ENCODE results near the gene KCNN4. TPM values are rescaled to one million over a fixed set of nuclear protein-coding genes. Genes with fewer than 3 reads are reported as not detected.

KCNN4 gene
- total and polyA plus RNA-seq, 2 of the 13 experiments (the other 11 are each of a cell fraction or from before 2014, with no cell fraction given), result 0.13 to 0.25 TPM

DNA sequence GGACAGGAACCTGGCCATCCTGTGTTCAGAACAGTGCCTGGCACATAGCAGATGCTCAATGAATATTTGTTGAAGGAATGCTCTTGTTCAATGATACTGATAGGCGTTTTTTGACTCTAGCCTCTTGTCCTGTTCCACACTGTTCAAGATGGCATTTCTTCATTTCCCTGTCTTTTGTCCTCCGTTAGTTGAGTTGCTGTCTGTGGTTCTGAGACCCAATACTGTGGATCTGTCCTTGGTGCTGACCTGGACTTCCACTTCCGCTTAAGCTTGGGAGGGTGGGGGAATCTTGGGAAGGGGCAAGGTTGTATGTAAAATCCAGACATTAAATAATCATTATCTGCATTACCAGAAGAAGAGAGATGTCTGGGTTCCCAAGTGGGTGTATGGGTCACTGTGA, 8.3 kb upstream of the KCNN4 start (continued):
- TF ChIP-seq YY1 (IDR thresholded peaks at IDR 0.05; ENCODE audit: insufficient read depth, insufficient replicate concordance, low read depth, low read length) (no peak), KLF16 (CRISPR knock-in tag; IDR thresholded peaks at IDR 0.05) (peak in 1 of 2 experiments; percentile 75; a peak in 1 of 4 replicates), ZNF235 (CRISPR knock-in tag; IDR thresholded peaks at IDR 0.05; ENCODE audit: borderline replicate concordance) (no peak), GABPA (IDR thresholded peaks at IDR 0.05; ENCODE audit: low read depth, low read length) (no peak), GABPA (CRISPR knock-in tag; IDR thresholded peaks at IDR 0.05; ENCODE audit: low read depth) (peak; percentile 31; the same call in 1 of the 2 replicates), EED (CRISPR knock-in tag; IDR thresholded peaks at IDR 0.05) (no peak), ZNF616 (CRISPR knock-in tag; IDR thresholded peaks at IDR 0.05; ENCODE audit: low read depth) (no peak), SIX4 (CRISPR knock-in tag; IDR thresholded peaks at IDR 0.05) (peak; percentile 42; the same call in 1 of the 2 replicates), ZNF253 (CRISPR knock-in tag; IDR thresholded peaks at IDR 0.05; ENCODE audit: borderline replicate concordance) (no peak), ZBTB1 (CRISPR knock-in tag; IDR thresholded peaks at IDR 0.05; ENCODE audit: borderline replicate concordance) (peak; percentile 71; the same call in 1 of the 2 replicates), STAT5B (CRISPR knock-in tag; IDR thresholded peaks at IDR 0.05) (peak; percentile 94; the same call in 1 of the 2 replicates), SMAD3 (CRISPR knock-in tag; IDR thresholded peaks at IDR 0.05) (peak; percentile 67; the same call in 1 of the 2 replicates), CBX1 (IDR thresholded peaks at IDR 0.05; ENCODE audit: low read depth) (no peak), SNAI1 (CRISPR knock-in tag; IDR thresholded peaks at IDR 0.05; ENCODE audit: borderline replicate concordance) (no peak), STAG1 (CRISPR knock-in tag; IDR thresholded peaks at IDR 0.05) (no peak), ZNF777 (CRISPR knock-in tag; IDR thresholded peaks at IDR 0.05) (no peak), TGIF2 (CRISPR knock-in tag; IDR thresholded peaks at IDR 0.05) (peak; percentile 89; the same call in 1 of the 2 replicates), NFE2L1 (CRISPR knock-in tag; IDR thresholded peaks at IDR 0.05; ENCODE audit: borderline replicate concordance) (no peak), ZMAT3 (CRISPR knock-in tag; conservative IDR thresholded peaks at IDR 0.05) (no peak)
- TF ChIP-seq, protein P1, sequence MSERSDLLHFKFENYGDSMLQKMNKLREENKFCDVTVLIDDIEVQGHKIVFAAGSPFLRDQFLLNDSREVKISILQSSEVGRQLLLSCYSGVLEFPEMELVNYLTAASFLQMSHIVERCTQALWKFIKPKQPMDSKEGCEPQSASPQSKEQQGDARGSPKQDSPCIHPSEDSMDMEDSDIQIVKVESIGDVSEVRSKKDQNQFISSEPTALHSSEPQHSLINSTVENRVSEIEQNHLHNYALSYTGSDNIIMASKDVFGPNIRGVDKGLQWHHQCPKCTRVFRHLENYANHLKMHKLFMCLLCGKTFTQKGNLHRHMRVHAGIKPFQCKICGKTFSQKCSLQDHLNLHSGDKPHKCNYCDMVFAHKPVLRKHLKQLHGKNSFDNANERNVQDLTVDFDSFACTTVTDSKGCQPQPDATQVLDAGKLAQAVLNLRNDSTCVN (CRISPR knock-in tag; IDR thresholded peaks at IDR 0.05; ENCODE audit: borderline replicate concordance), result peak; percentile 62; the same call in 1 of the 2 replicates
- TF ChIP-seq, protein P2, sequence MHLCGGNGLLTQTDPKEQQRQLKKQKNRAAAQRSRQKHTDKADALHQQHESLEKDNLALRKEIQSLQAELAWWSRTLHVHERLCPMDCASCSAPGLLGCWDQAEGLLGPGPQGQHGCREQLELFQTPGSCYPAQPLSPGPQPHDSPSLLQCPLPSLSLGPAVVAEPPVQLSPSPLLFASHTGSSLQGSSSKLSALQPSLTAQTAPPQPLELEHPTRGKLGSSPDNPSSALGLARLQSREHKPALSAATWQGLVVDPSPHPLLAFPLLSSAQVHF (CRISPR knock-in tag; IDR thresholded peaks at IDR 0.05), result no peak
- TF ChIP-seq, protein P3, sequence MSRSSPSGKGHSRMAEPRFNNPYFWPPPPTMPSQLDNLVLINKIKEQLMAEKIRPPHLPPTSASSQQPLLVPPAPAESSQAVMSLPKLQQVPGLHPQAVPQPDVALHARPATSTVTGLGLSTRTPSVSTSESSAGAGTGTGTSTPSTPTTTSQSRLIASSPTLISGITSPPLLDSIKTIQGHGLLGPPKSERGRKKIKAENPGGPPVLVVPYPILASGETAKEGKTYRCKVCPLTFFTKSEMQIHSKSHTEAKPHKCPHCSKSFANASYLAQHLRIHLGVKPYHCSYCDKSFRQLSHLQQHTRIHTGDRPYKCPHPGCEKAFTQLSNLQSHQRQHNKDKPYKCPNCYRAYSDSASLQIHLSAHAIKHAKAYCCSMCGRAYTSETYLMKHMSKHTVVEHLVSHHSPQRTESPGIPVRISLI (CRISPR knock-in tag; IDR thresholded peaks at IDR 0.05; ENCODE audit: borderline replicate concordance), result no peak
- TF ChIP-seq, protein P4, sequence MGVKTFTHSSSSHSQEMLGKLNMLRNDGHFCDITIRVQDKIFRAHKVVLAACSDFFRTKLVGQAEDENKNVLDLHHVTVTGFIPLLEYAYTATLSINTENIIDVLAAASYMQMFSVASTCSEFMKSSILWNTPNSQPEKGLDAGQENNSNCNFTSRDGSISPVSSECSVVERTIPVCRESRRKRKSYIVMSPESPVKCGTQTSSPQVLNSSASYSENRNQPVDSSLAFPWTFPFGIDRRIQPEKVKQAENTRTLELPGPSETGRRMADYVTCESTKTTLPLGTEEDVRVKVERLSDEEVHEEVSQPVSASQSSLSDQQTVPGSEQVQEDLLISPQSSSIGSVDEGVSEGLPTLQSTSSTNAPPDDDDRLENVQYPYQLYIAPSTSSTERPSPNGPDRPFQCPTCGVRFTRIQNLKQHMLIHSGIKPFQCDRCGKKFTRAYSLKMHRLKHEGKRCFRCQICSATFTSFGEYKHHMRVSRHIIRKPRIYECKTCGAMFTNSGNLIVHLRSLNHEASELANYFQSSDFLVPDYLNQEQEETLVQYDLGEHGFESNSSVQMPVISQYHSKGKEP (CRISPR knock-in tag; IDR thresholded peaks at IDR 0.05), result peak; percentile 95; the same call in 1 of the 2 replicates
- TF ChIP-seq, protein P5, sequence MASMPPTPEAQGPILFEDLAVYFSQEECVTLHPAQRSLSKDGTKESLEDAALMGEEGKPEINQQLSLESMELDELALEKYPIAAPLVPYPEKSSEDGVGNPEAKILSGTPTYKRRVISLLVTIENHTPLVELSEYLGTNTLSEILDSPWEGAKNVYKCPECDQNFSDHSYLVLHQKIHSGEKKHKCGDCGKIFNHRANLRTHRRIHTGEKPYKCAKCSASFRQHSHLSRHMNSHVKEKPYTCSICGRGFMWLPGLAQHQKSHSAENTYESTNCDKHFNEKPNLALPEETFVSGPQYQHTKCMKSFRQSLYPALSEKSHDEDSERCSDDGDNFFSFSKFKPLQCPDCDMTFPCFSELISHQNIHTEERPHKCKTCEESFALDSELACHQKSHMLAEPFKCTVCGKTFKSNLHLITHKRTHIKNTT (CRISPR knock-in tag; IDR thresholded peaks at IDR 0.05), result no peak
- TF ChIP-seq, protein P6, sequence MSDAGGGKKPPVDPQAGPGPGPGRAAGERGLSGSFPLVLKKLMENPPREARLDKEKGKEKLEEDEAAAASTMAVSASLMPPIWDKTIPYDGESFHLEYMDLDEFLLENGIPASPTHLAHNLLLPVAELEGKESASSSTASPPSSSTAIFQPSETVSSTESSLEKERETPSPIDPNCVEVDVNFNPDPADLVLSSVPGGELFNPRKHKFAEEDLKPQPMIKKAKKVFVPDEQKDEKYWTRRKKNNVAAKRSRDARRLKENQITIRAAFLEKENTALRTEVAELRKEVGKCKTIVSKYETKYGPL (CRISPR knock-in tag; IDR thresholded peaks at IDR 0.05), result 0 out of 2 replicates have a peak, but pooled peaks have one; percentile 36
